HG02678 (cell line): ENCODE results near the gene FUCA1.
"Not testable (repeated sequence)": the region's sequence is repeated elsewhere in the genome, so short reads cannot be mapped to it uniquely, and the experiment has no call there.

ENCODE experiments used
- ATAC-seq: cut with Tn5 transposase; IDR thresholded peaks from one replicate; pipeline ENCODE4 v1.9.1; 2021; ENCODE audit warnings: mild to moderate bottlenecking, moderate library complexity; ENCODE audit not compliant: unreplicated experiment

Gene FUCA1

GRCh38 chr1:23867895-23868556 lies at the start of gene FUCA1:
Gene FUCA1, minus strand, starts transcription at chr1:23868290. Its CDS starts 4 bp downstream, at chr1:23868286.
- ATAC-seq = peak; percentile 94

- ATAC-seq = peak; percentile 78
Measured at GRCh38 chr1:23916209-23917131, 48.4 kb upstream of the FUCA1 start.

- ATAC-seq = no peak
Measured at GRCh38 chr1:23915466-23915865, 47.4 kb upstream of the FUCA1 start.

GRCh38 chr1:23914921-23915320 lies 46.8 kb upstream of the FUCA1 start:
- no peak for ATAC-seq

- ATAC-seq = no peak
Measured at GRCh38 chr1:23913212-23913880, 45.3 kb upstream of the FUCA1 start, which contains the start of gene CNR2. Gene CNR2, minus strand, starts transcription at chr1:23913362. Its CDS starts 37,745 bp downstream, at chr1:23875617.

GRCh38 chr1:23911921-23912320 lies 43.8 kb upstream of the FUCA1 start:
- no peak for ATAC-seq

- ATAC-seq = no peak
Measured at GRCh38 chr1:23910553-23911246, 42.6 kb upstream of the FUCA1 start.

GRCh38 chr1:23910144-23910543 lies 42.1 kb upstream of the FUCA1 start:
- ATAC-seq = no peak

GRCh38 chr1:23909412-23909811 lies 41.3 kb upstream of the FUCA1 start:
- ATAC-seq = no peak

- no peak for ATAC-seq
Measured at GRCh38 chr1:23908453-23909341, 40.6 kb upstream of the FUCA1 start.

GRCh38 chr1:23906731-23907130 lies 38.6 kb upstream of the FUCA1 start:
- ATAC-seq = no peak

- no peak for ATAC-seq
Measured at GRCh38 chr1:23905461-23906025, 37.5 kb upstream of the FUCA1 start.

- peak; percentile 51 for ATAC-seq
Measured at GRCh38 chr1:23904748-23905357, 36.8 kb upstream of the FUCA1 start.

- ATAC-seq = no peak
Measured at GRCh38 chr1:23903754-23904153, 35.7 kb upstream of the FUCA1 start.

GRCh38 chr1:23902321-23903278 lies 34.5 kb upstream of the FUCA1 start:
- no peak for ATAC-seq

GRCh38 chr1:23900017-23900416 lies 31.9 kb upstream of the FUCA1 start:
- not testable (repeated sequence) for ATAC-seq

GRCh38 chr1:23899070-23899469 lies 31.0 kb upstream of the FUCA1 start:
- ATAC-seq = no peak

GRCh38 chr1:23897083-23897482 lies 29.0 kb upstream of the FUCA1 start:
- ATAC-seq = no peak
